Measurements from ENCODE around the gene RNF157. TPM values are rescaled to one million over a fixed set of nuclear protein-coding genes. Genes with fewer than 3 reads are reported as not detected.

RNF157 gene
- total and polyA plus RNA-seq, 11 donors = 3.6 to 7.4 (median 5.2) TPM

DNA sequence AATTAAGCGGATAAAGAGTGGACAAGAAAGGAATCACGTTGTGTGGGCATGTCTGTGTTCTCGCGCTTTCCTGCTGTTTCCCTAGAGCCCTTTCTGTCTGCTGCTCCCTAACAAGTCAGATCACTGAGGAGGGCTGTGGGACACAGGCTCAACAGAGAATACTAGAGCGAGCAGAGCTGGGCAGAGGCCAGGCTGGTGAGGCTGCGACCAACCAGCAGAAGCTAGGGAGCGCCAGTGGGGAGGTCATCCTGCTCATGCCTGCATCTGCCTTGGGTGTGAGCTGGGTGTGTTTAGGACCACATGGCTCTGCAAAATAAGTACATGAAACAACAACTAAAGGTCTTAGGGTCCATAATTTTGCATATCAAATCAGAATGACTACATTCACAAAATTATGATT lies 87.7 kb downstream of the RNF157 start:
- ATAC-seq = no peak
- H3K9me3 ChIP-seq = no peaks in the 10 kb centered on the region
- H3K36me3 ChIP-seq = no peaks in the 10 kb centered on the region
- H3K27me3 ChIP-seq = no peaks in the 10 kb centered on the region
- TF ChIP-seq, protein P1, sequence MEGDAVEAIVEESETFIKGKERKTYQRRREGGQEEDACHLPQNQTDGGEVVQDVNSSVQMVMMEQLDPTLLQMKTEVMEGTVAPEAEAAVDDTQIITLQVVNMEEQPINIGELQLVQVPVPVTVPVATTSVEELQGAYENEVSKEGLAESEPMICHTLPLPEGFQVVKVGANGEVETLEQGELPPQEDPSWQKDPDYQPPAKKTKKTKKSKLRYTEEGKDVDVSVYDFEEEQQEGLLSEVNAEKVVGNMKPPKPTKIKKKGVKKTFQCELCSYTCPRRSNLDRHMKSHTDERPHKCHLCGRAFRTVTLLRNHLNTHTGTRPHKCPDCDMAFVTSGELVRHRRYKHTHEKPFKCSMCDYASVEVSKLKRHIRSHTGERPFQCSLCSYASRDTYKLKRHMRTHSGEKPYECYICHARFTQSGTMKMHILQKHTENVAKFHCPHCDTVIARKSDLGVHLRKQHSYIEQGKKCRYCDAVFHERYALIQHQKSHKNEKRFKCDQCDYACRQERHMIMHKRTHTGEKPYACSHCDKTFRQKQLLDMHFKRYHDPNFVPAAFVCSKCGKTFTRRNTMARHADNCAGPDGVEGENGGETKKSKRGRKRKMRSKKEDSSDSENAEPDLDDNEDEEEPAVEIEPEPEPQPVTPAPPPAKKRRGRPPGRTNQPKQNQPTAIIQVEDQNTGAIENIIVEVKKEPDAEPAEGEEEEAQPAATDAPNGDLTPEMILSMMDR (IDR thresholded peaks at IDR 0.05) = no peak
- TF ChIP-seq POLR2A (IDR thresholded peaks at IDR 0.05) = no peak
- peak in 1 of 5 donors; percentile 10 for DNase-seq
- H3K4me3 ChIP-seq = no peak overlapping the region
- intact Hi-C loops (cut with DNase I) = no loop called here
- no peak overlapping the region for H3K27ac ChIP-seq
- peaks cover 0 to 3% (median 0%) of the 10 kb centered on the region in 12 donors for H3K4me1 ChIP-seq
- WGBS, 4 donors = 80 to 87% (median 84%) methylated on average over 7 of the region's 7 CpGs

DNA sequence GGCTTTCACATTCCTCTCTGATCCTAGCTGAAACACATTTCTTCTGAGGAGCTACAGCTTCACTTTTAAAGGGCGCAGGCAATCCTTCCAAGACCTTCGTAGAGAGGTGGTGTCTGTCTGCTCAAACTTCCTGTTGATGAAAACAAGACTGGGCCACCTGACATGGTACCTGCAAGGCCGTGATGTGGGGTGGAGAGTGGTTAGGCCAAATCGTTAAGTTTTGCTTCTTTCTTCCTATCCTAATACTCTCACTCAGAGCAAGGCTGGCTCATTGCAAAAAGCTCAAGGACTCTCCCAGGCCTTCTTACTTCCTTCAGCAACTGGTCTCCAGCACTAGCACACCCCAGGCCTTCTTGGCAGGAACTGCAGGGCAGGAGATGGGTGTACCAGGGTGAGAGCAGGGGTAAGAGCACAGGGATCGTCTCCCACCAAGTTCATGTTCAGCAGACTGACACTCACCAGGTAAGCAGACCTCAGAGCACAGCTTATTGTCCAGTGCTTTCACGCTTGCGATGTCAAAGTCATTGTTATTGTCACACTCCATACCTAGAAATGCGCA lies 88.3 kb downstream of the RNF157 start:
- Histone ChIP-seq H3K4me3 (no peak overlapping the region), H3K27me3 (no peaks in the 10 kb centered on the region), H3K27ac (no peak overlapping the region), H3K4me1 (peaks cover 0 to 5% (median 0%) of the 10 kb centered on the region in 12 donors), H3K9me3 (no peaks in the 10 kb centered on the region), H3K36me3 (no peaks in the 10 kb centered on the region)
- TF ChIP-seq, protein P1 (IDR thresholded peaks at IDR 0.05) = no peak
- no peak for TF ChIP-seq POLR2A (IDR thresholded peaks at IDR 0.05)
- DNase-seq = no peak
- ATAC-seq = no peak
- intact Hi-C loops (cut with DNase I) = no loop called here
- WGBS, 4 donors = 93 to 96% (median 95%) methylated on average over 8 of the region's 8 CpGs

DNA sequence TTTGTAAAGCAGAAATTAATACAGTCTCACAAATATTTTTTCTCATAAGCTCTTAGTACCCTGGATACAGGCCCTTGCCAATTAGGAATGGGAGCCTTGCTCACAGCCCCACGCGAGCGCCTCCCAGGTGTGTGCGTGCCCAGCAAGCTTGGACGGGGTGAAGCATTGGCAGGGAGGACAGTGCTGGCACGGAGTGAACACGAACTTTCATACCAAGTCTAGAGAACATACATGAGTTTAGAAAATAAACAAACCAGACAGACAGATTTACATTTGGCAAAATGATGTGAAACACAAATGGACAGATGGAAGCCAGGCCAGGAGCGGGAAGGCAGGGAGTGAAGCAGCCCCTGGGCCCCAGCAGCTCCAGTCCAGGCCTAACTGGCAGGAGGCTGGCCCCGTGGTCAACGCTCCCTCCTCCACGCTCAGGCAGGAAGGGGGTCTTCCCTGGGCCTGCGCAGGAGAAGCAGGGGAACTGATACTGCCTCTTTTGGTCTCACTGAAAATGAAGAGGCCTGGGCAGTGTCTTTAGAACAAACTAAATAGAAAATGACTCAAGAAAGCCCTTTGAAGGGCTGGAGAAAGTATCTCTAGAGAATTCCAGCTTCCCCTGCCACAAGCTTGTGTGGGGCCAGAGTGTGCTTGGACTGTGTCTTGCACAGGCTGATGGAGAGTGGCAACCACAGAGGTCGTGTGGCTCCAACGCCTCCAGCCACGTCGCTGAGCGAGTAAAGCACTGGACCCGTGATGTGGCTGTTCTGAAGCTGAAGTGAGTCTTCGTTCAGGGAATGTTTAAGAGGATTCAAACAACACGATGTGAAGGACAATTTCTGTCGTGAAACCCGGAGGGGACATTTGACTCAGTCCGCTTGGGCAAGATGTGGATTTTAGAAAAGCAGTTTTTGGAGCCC lies 89.3 kb downstream of the RNF157 start:
- ATAC-seq (no peak), DNase-seq (peak in 1 of 5 donors; percentile 13)
- TF ChIP-seq, protein P1 (IDR thresholded peaks at IDR 0.05) = no peak
- no peak for TF ChIP-seq POLR2A (IDR thresholded peaks at IDR 0.05)
- intact Hi-C loops (cut with DNase I) = no loop called here
- Histone ChIP-seq H3K27ac (peak overlapping the region in 1 of 12 donors; percentile 55), H3K27me3 (no peaks in the 10 kb centered on the region), H3K4me1 (peaks cover 0 to 11% (median 4%) of the 10 kb centered on the region in 12 donors), H3K4me3 (no peak overlapping the region), H3K9me3 (no peaks in the 10 kb centered on the region), H3K36me3 (no peaks in the 10 kb centered on the region)
- WGBS, 4 donors = 90 to 93% (median 92%) methylated on average over 23 of the region's 23 CpGs

DNA sequence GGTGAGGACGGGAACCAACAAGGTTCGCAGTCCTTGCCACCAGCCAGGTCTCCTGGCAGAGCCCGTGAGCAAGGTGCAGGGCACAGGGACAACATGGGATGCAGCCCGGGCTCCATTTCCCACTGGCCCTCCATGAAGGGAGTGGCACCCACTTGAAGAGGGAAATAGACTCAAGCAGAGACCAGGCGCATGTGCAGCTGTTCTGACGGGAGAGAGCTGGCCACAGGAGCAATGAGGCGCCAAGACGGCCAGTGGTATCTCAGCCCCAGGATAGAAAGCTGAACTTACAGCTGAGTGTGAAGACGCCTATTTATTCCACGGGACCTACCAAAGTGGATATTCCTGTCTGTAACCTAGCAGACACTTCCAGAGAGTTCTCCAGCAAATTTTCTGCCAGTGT lies 91.1 kb downstream of the RNF157 start:
- TF ChIP-seq, protein P1 (IDR thresholded peaks at IDR 0.05) = no peak
- no peak for TF ChIP-seq POLR2A (IDR thresholded peaks at IDR 0.05)
- ATAC-seq = no peak
- peaks cover 0 to 26% (median 11%) of the 10 kb centered on the region in 12 donors for H3K4me1 ChIP-seq
- peak in 1 of 5 donors; percentile 9 for DNase-seq
- H3K27me3 ChIP-seq = no peaks in the 10 kb centered on the region
- no peak overlapping the region for H3K27ac ChIP-seq
- no peak overlapping the region for H3K4me3 ChIP-seq
- 92 to 96% (median 93%) methylated on average over 8 to 10 of the region's 10 CpGs for WGBS, 4 donors
- no peaks in the 10 kb centered on the region for H3K9me3 ChIP-seq
- H3K36me3 ChIP-seq = no peaks in the 10 kb centered on the region
- intact Hi-C loops (cut with DNase I) = no loop called here

Measured in heart left ventricle (tissue), 16 donors.